Measurements from ENCODE around the gene OSBPL5. TPM values are rescaled to one million over a fixed set of nuclear protein-coding genes. Genes with fewer than 3 reads are reported as not detected.

The OSBPL5 gene
- total RNA-seq, 1 donor from 2014 or later, result 6.2 TPM

GRCh38 chr11:3173795-3174194, 8.7 kb upstream of the OSBPL5 start:
- no peaks in the 10 kb centered on the region for H3K9me3 ChIP-seq (ENCODE audit: low read depth)
- H3K27ac ChIP-seq, result no peak overlapping the region
- H3K4me1 ChIP-seq, result no peaks in the 10 kb centered on the region
- no peak overlapping the region for H3K9ac ChIP-seq
- H3K4me1 Mint-ChIP-seq, result peaks cover 7% of the 10 kb centered on the region
- H4K20me1 ChIP-seq (ENCODE audit: low read depth), result no peaks in the 10 kb centered on the region
- no peak overlapping the region for H3K27ac Mint-ChIP-seq
- TF ChIP-seq CTCF (IDR thresholded peaks at IDR 0.05) (no peak), EZH2 (IDR thresholded peaks at IDR 0.05) (no peak), EZH2phosphoT487 (IDR thresholded peaks at IDR 0.05) (no peak)
- no peak overlapping the region for H2AFZ ChIP-seq (replicated peaks)
- peaks cover 13% of the 10 kb centered on the region for H3K9me3 Mint-ChIP-seq
- no peak overlapping the region for H3K4me2 ChIP-seq
- H3F3A ChIP-seq (ENCODE audit: low read depth), result no peaks in the 10 kb centered on the region
- H3K27me3 ChIP-seq, result peaks cover 12% of the 10 kb centered on the region
- peaks cover 1% of the 10 kb centered on the region for H3K36me3 Mint-ChIP-seq
- no peaks in the 10 kb centered on the region for H3K79me2 ChIP-seq (ENCODE audit: low read depth)
- H3K36me3 ChIP-seq, result no peaks in the 10 kb centered on the region
- no peak overlapping the region for H3K4me3 ChIP-seq
- DNase-seq (ENCODE audit: low spot score), result no peak
- H3K4me3 Mint-ChIP-seq, result no peak overlapping the region
- peaks cover 6% of the 10 kb centered on the region for H3K27me3 Mint-ChIP-seq (ENCODE audit: insufficient read depth, low read depth)

GRCh38 chr11:3171931-3172560, 6.9 kb upstream of the OSBPL5 start:
- peaks cover 10% of the 10 kb centered on the region for H3K4me1 Mint-ChIP-seq
- no peak for DNase-seq (ENCODE audit: low spot score)
- H4K20me1 ChIP-seq (ENCODE audit: low read depth), result peaks cover under 1% of the 10 kb centered on the region
- H3K27me3 Mint-ChIP-seq (ENCODE audit: insufficient read depth, low read depth), result peaks cover 4% of the 10 kb centered on the region
- H3K9me3 Mint-ChIP-seq, result peaks cover 13% of the 10 kb centered on the region
- TF ChIP-seq EZH2 (IDR thresholded peaks at IDR 0.05), result no peak
- no peak for TF ChIP-seq CTCF (IDR thresholded peaks at IDR 0.05)
- TF ChIP-seq EZH2phosphoT487 (IDR thresholded peaks at IDR 0.05), result no peak
- peaks cover 4% of the 10 kb centered on the region for H3K4me1 ChIP-seq
- peaks cover 13% of the 10 kb centered on the region for H3K27me3 ChIP-seq
- H3K79me2 ChIP-seq (ENCODE audit: low read depth), result no peaks in the 10 kb centered on the region
- H3K36me3 Mint-ChIP-seq, result peaks cover 1% of the 10 kb centered on the region
- peak overlapping the region; percentile 22 for H3K27ac Mint-ChIP-seq
- no peaks in the 10 kb centered on the region for H3K36me3 ChIP-seq
- no peak overlapping the region for H2AFZ ChIP-seq (replicated peaks)
- peaks cover 8% of the 10 kb centered on the region for H3F3A ChIP-seq (ENCODE audit: low read depth)
- H3K4me2 ChIP-seq, result no peak overlapping the region
- H3K9ac ChIP-seq, result no peak overlapping the region
- no peak overlapping the region for H3K27ac ChIP-seq
- H3K9me3 ChIP-seq (ENCODE audit: low read depth), result no peaks in the 10 kb centered on the region
- H3K4me3 ChIP-seq, result no peak overlapping the region
- no peak overlapping the region for H3K4me3 Mint-ChIP-seq

DNA sequence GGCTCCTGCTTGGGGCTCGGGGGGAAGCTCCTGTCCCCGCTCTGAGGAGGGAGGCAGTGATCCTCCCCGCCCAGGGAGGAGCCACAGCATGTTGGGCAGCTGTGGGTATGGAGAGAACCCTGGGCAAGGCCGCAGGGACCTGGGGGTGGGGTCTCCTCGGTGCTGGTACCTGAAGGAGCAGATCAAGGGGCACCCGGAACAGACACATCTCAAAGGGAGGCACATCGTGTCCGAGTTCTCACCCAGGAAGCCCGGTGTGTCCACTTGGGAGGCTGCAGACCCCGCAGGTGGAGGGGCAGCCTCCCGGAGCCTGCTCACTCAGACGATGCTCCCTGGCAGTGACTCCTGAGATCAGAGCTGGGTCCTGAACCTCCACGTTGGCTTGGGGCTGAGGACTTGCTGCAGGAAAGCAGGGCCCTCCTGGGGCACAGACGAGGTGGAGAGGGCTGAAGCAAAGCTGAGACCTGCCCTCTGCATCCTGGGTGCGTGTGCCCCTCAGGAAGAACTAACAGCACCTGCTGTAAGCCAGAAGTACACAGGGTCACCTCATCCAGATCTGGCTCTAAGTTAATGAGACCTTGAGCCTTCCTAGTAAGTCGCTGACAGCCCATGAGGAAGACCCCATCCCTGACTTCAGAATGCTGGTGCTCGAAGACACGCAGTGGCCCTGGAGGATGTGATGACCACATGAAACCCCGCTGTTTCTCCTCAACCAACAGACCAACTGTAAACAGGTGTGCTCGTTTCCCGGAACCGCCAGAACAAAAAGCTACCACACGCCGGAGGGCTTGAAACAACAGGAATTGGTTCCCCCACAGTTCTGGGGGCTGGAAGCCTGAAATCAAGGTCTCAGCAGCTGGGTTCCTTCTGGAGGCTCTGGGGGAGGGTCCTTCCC, 5.9 kb upstream of the OSBPL5 start:
- TF ChIP-seq CTCF (IDR thresholded peaks at IDR 0.05) (no peak), EZH2 (IDR thresholded peaks at IDR 0.05) (no peak)
- no peaks in the 10 kb centered on the region for H3K79me2 ChIP-seq (ENCODE audit: low read depth)
- peaks cover 4% of the 10 kb centered on the region for H4K20me1 ChIP-seq (ENCODE audit: low read depth)
- peaks cover 1% of the 10 kb centered on the region for H3K36me3 Mint-ChIP-seq
- no peak overlapping the region for H3K4me3 ChIP-seq
- no peak overlapping the region for H3K27ac Mint-ChIP-seq
- H3F3A ChIP-seq (ENCODE audit: low read depth), result peaks cover 18% of the 10 kb centered on the region
- DNase-seq (ENCODE audit: low spot score), result no peak
- peaks cover 14% of the 10 kb centered on the region for H3K4me1 ChIP-seq
- H3K9ac ChIP-seq, result no peak overlapping the region
- no peaks in the 10 kb centered on the region for H3K36me3 ChIP-seq
- H3K4me1 Mint-ChIP-seq, result peaks cover 15% of the 10 kb centered on the region
- H2AFZ ChIP-seq (replicated peaks), result no peak overlapping the region
- no peak overlapping the region for H3K27ac ChIP-seq
- H3K27me3 ChIP-seq, result peaks cover 14% of the 10 kb centered on the region
- H3K4me2 ChIP-seq, result no peak overlapping the region
- H3K27me3 Mint-ChIP-seq (ENCODE audit: insufficient read depth, low read depth), result peaks cover 4% of the 10 kb centered on the region
- no peaks in the 10 kb centered on the region for H3K9me3 ChIP-seq (ENCODE audit: low read depth)
- no peak overlapping the region for H3K4me3 Mint-ChIP-seq
- H3K9me3 Mint-ChIP-seq, result peaks cover 7% of the 10 kb centered on the region
